ENCODE results near the gene HOXC13. TPM values are rescaled to one million over a fixed set of nuclear protein-coding genes. Genes with fewer than 3 reads are reported as not detected.

HOXC13 gene
- total and polyA plus RNA-seq, 9 of the 15 experiments (the other 6 are each of a cell fraction or from before 2014, with no cell fraction given) = 0.03 to 0.29 (median 0.17) TPM; not detected in 2

- no peak for TF ChIP-seq TFAP4 (CRISPR knock-in tag; IDR thresholded peaks at IDR 0.05; ENCODE audit: borderline replicate concordance)
- TF ChIP-seq ZNF780A (CRISPR knock-in tag; IDR thresholded peaks at IDR 0.05) = no peak
Observed at GRCh38 chr12:53929527-53929926, 9.1 kb upstream of the HOXC13 start (continued).

DNA sequence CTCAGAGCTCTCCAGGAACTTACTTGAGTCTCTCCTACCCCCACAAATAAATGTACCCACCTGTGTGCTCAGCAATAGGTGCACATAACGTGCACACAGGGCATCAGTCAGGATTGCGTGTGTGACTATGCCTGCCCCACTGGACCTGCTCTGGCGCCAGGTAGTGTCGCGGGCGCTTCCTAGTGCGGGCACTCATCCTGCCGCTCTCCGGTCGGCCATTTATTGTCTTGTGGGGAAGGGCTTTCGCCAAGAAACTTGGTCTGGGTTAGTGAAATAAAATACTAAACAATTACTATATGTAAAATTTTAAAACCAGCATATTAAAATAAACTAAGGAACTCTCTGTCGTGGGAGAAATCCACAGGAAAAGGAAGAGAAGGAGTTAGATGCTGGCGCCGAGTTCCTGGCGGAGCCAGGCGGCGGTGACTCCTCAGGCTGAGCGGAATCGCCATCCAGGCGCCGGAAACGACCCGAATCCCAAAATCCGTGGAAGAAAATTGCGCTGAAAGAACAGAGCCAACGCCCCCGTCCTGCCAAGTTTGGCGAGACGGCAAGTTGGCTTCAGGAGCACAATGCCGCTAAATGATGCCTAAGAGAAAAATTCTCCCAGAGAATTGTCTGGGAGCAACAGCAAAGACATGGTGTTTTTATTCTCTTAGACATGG lies 7.9 kb upstream of the HOXC13 start:
- Histone ChIP-seq H3K4me3 (no peak overlapping the region), H3K79me2 (ENCODE audit: control insufficient read depth, insufficient read depth, low read length) (no peaks in the 10 kb centered on the region), H3K4me2 (ENCODE audit: insufficient read depth, low read length) (no peak overlapping the region), H3K27ac (ENCODE audit: extremely low read depth, low read depth, low read length) (no peak overlapping the region), H3K9ac (ENCODE audit: insufficient read depth in 1 of 2, low read depth in 2 of 2, low read length in 2 of 2) (no peak overlapping the region), H3K27me3 (ENCODE audit: control insufficient read depth in 2 of 2, insufficient read depth in 2 of 2, low read length in 2 of 2) (peaks cover 58 to 75% of the 10 kb centered on the region in 2 experiments), H3K9me1 (ENCODE audit: control insufficient read depth, insufficient read depth, low read length) (no peaks in the 10 kb centered on the region), H3K36me3 (ENCODE audit: control insufficient read depth, insufficient read depth, low read length) (no peaks in the 10 kb centered on the region), H2AFZ (ENCODE audit: low read depth, low read length) (no peak overlapping the region), H3K4me1 (replicated peaks in 1 of 2; ENCODE audit: control insufficient read depth in 2 of 2, insufficient read depth in 2 of 2, low read length in 2 of 2) (peaks cover 0 to 7% of the 10 kb centered on the region in 2 experiments; a peak in 1 of 5 replicates), H3K9me3 (replicated peaks; ENCODE audit: control insufficient read depth, insufficient read depth, low read depth, low read length) (no peaks in the 10 kb centered on the region), H4K20me1 (replicated peaks; ENCODE audit: control insufficient read depth, insufficient read depth, low read length) (no peaks in the 10 kb centered on the region)
- ChIA-PET CTCF (ENCODE audit: low intra/inter-chr PET ratio) (no interaction called here), POLR2A (interaction anchor here (1.0 kb wide), 1 partner anchor 8 kb away, joined by 4 read pairs; no protein-coding TSS in a partner anchor)
- intact Hi-C loops (cut with micrococcal nuclease) (no loop called here), in situ Hi-C loops (cut with MboI) (no loop called here)
- no peak for ATAC-seq
- 4% methylated on average over 28 of the region's 30 CpGs for WGBS (ENCODE audit: insufficient coverage, low coverage, missing lambda C conversion rate)
- DNase-seq (ENCODE audit: extremely low read depth in 1 of 4, low spot score in 3 of 4) = no peak
- no peak for FAIRE-seq
- BruUV-seq (replicated peaks) = no TSS peak
- no peak for TF ChIP-seq SP1 (CRISPR knock-in tag; IDR thresholded peaks at IDR 0.05)
- no peak for TF ChIP-seq SMAD2 (IDR thresholded peaks at IDR 0.05; ENCODE audit: low read depth, low read length)
- TF ChIP-seq, protein P1, sequence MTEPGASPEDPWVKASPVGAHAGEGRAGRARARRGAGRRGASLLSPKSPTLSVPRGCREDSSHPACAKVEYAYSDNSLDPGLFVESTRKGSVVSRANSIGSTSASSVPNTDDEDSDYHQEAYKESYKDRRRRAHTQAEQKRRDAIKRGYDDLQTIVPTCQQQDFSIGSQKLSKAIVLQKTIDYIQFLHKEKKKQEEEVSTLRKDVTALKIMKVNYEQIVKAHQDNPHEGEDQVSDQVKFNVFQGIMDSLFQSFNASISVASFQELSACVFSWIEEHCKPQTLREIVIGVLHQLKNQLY (CRISPR knock-in tag; conservative IDR thresholded peaks at IDR 0.05) = no peak
- TF ChIP-seq TAF1 (IDR thresholded peaks at IDR 0.05; ENCODE audit: control insufficient read depth, extremely low read depth, insufficient read depth, low read length, severe bottlenecking) = no peak
- TF ChIP-seq TGIF2 (CRISPR knock-in tag; IDR thresholded peaks at IDR 0.05) = no peak
- TF ChIP-seq, protein P2, sequence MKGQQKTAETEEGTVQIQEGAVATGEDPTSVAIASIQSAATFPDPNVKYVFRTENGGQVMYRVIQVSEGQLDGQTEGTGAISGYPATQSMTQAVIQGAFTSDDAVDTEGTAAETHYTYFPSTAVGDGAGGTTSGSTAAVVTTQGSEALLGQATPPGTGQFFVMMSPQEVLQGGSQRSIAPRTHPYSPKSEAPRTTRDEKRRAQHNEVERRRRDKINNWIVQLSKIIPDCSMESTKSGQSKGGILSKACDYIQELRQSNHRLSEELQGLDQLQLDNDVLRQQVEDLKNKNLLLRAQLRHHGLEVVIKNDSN (CRISPR knock-in tag; IDR thresholded peaks at IDR 0.05) = no peak
- TF ChIP-seq E2F4 (CRISPR knock-in tag; IDR thresholded peaks at IDR 0.05; ENCODE audit: low read depth) = no peak
- no peak for TF ChIP-seq SREBF1 (IDR thresholded peaks at IDR 0.05; ENCODE audit: borderline replicate concordance, low read depth, low read length)
- TF ChIP-seq JUN (IDR thresholded peaks at IDR 0.05; ENCODE audit: borderline replicate concordance, low read depth, low read length) = no peak
- TF ChIP-seq JUN (CRISPR knock-in tag; IDR thresholded peaks at IDR 0.05; ENCODE audit: borderline replicate concordance) = no peak
- no peak for TF ChIP-seq HIVEP1 (CRISPR knock-in tag; IDR thresholded peaks at IDR 0.05)

Measured in K562 (cell line).